Measurements from ENCODE around the gene SOCS6. TPM values are rescaled to one million over a fixed set of nuclear protein-coding genes. Genes with fewer than 3 reads are reported as not detected.

The SOCS6 gene
- total and polyA plus RNA-seq, 2 donors (not counting 1 experiment from before 2014, with no cell fraction given) = 0.25 to 0.99 TPM

- POLR2A ChIA-PET = no interaction called here
- H3K27ac Mint-ChIP-seq = no peak overlapping the region
- no peak for TF ChIP-seq CTCF (IDR thresholded peaks at IDR 0.05)
- no peak for TF ChIP-seq EZH2 (IDR thresholded peaks at IDR 0.05; ENCODE audit: borderline replicate concordance, insufficient read depth, low read depth, low read length, poor library complexity, severe bottlenecking)
Measured at GRCh38 chr18:70319187-70319586, 30.3 kb downstream of the SOCS6 start.

GRCh38 chr18:70321616-70322015 lies 32.8 kb downstream of the SOCS6 start:
- no peaks in the 10 kb centered on the region for H3K9me3 Mint-ChIP-seq (ENCODE audit: insufficient read depth)
- no CpG with 5 or more reads among the region's 2 CpGs for WGBS (ENCODE audit: insufficient coverage)
- CTCF ChIA-PET = no interaction called here

More at GRCh38 chr18:70319187-70319586, 30.3 kb downstream of the SOCS6 start:
- H3K9me3 Mint-ChIP-seq (ENCODE audit: insufficient read depth) = no peaks in the 10 kb centered on the region
- ATAC-seq (ENCODE audit: low read depth) (no peak), DNase-seq (no peak)
- WGBS (ENCODE audit: insufficient coverage) = 100% methylated on average over 1 of the region's 4 CpGs
- Histone ChIP-seq H3K4me3 (ENCODE audit: control extremely low read depth in 1 of 5, extremely low read depth in 1 of 5, insufficient read depth in 1 of 5, low read depth in 2 of 5, low read length in 4 of 5) (no peak overlapping the region), H3K27ac (ENCODE audit: low read length in 2 of 2) (no peak overlapping the region), H3K79me2 (ENCODE audit: control insufficient read depth, insufficient read depth, low read length) (no peaks in the 10 kb centered on the region), H3K4me1 (ENCODE audit: control insufficient read depth in 2 of 2, insufficient read depth in 2 of 2, low read length in 2 of 2) (no peaks in the 10 kb centered on the region), H3K27me3 (replicated peaks in 1 of 4; ENCODE audit: control extremely low read depth in 1 of 4, control insufficient read depth in 3 of 4, insufficient read depth in 4 of 4, low read length in 3 of 4) (no peaks in the 10 kb centered on the region), H3K4me2 (replicated peaks; ENCODE audit: low read depth, low read length, poor library complexity, severe bottlenecking) (no peak overlapping the region), H4K20me1 (ENCODE audit: control insufficient read depth, insufficient read depth, low read length, poor library complexity, severe bottlenecking) (no peaks in the 10 kb centered on the region), H3K9ac (ENCODE audit: low read length) (no peak overlapping the region), H3K36me3 (replicated peaks in 1 of 2; ENCODE audit: control extremely low read depth in 1 of 2, control insufficient read depth in 1 of 2, extremely low read depth in 1 of 2, insufficient read depth in 2 of 2, low read length in 1 of 2) (no peaks in the 10 kb centered on the region), H3K9me3 (ENCODE audit: control extremely low read depth in 1 of 3, control insufficient read depth in 2 of 3, insufficient read depth in 1 of 3, low read length in 2 of 3) (no peaks in the 10 kb centered on the region), H2AFZ (ENCODE audit: insufficient read depth, low read depth, low read length, poor library complexity, severe bottlenecking) (no peak overlapping the region)
- H3K4me3 Mint-ChIP-seq = no peak overlapping the region
- intact Hi-C loops (cut with micrococcal nuclease) = no loop called here
- CTCF ChIA-PET = no interaction called here
- no peaks in the 10 kb centered on the region for H3K27me3 Mint-ChIP-seq
- no peaks in the 10 kb centered on the region for H3K4me1 Mint-ChIP-seq

More at GRCh38 chr18:70321616-70322015, 32.8 kb downstream of the SOCS6 start:
- H3K4me2 ChIP-seq (replicated peaks; ENCODE audit: low read depth, low read length, poor library complexity, severe bottlenecking) = no peak overlapping the region
- no peaks in the 10 kb centered on the region for H3K4me1 ChIP-seq (ENCODE audit: control insufficient read depth in 2 of 2, insufficient read depth in 2 of 2, low read length in 2 of 2)
- peaks cover 2% of the 10 kb centered on the region for H3K4me1 Mint-ChIP-seq
- POLR2A ChIA-PET = no interaction called here
- ATAC-seq (ENCODE audit: low read depth) (no peak), DNase-seq (no peak)
- intact Hi-C loops (cut with micrococcal nuclease) = no loop called here
- no peaks in the 10 kb centered on the region for H3K36me3 ChIP-seq (replicated peaks in 1 of 2; ENCODE audit: control extremely low read depth in 1 of 2, control insufficient read depth in 1 of 2, extremely low read depth in 1 of 2, insufficient read depth in 2 of 2, low read length in 1 of 2)
- no peaks in the 10 kb centered on the region for H3K27me3 Mint-ChIP-seq
- no peak overlapping the region for H2AFZ ChIP-seq (ENCODE audit: insufficient read depth, low read depth, low read length, poor library complexity, severe bottlenecking)
- no peak for TF ChIP-seq EZH2 (IDR thresholded peaks at IDR 0.05; ENCODE audit: borderline replicate concordance, insufficient read depth, low read depth, low read length, poor library complexity, severe bottlenecking)
- TF ChIP-seq CTCF (IDR thresholded peaks at IDR 0.05) = no peak
- no peaks in the 10 kb centered on the region for H4K20me1 ChIP-seq (ENCODE audit: control insufficient read depth, insufficient read depth, low read length, poor library complexity, severe bottlenecking)
- H3K79me2 ChIP-seq (ENCODE audit: control insufficient read depth, insufficient read depth, low read length) = no peaks in the 10 kb centered on the region
- H3K27me3 ChIP-seq (replicated peaks in 1 of 4; ENCODE audit: control extremely low read depth in 1 of 4, control insufficient read depth in 3 of 4, insufficient read depth in 4 of 4, low read length in 3 of 4) = no peaks in the 10 kb centered on the region
- no peak overlapping the region for H3K4me3 ChIP-seq (ENCODE audit: control extremely low read depth in 1 of 5, extremely low read depth in 1 of 5, insufficient read depth in 1 of 5, low read depth in 2 of 5, low read length in 4 of 5)
- no peak overlapping the region for H3K4me3 Mint-ChIP-seq
- no peak overlapping the region for H3K9ac ChIP-seq (ENCODE audit: low read length)
- H3K27ac Mint-ChIP-seq = no peak overlapping the region
- H3K9me3 ChIP-seq (ENCODE audit: control extremely low read depth in 1 of 3, control insufficient read depth in 2 of 3, insufficient read depth in 1 of 3, low read length in 2 of 3) = no peaks in the 10 kb centered on the region
- no peak overlapping the region for H3K27ac ChIP-seq (ENCODE audit: low read length in 2 of 2)

Measured in B cell (primary cell).